Vagina (tissue), 2 donors: ENCODE data around the gene SAYSD1.

Source experiments
- CTCF ChIP-seq, 3 experiments: fragments of 450-650 bp in 2 of 3; fragments of 200-600 bp in 1 of 3; sonication (generic) in 1 of 3; IDR thresholded peaks; one replicate each; pipeline ENCODE4 v1.5.1; 2017 to 2019; ENCODE audit warnings: antibody characterized with exemption in 3 of 3, mild to moderate bottlenecking in 2 of 3, moderate library complexity in 2 of 3
- POLR2A ChIP-seq, 2 donors: fragments of 450-650 bp; IDR thresholded peaks; one replicate each; pipeline ENCODE4 v1.6.1; 2017; ENCODE audit warnings: antibody characterized with exemption in 2 of 2, mild to moderate bottlenecking in 2 of 2, moderate library complexity in 2 of 2
- POLR2AphosphoS5 ChIP-seq, 2 donors: sonication (generic); formaldehyde crosslinking; IDR thresholded peaks; one replicate each; pipeline ENCODE4 v1.9.0; 2017; ENCODE audit warnings: antibody characterized with exemption in 2 of 2, mild to moderate bottlenecking in 2 of 2, low read depth in 1 of 2; ENCODE audit not compliant: insufficient read depth in 1 of 2

GRCh38 chr6:39100358-39100757 lies 14.6 kb downstream of the SAYSD1 start:
- TF ChIP-seq POLR2AphosphoS5 (IDR thresholded peaks at IDR 0.05; ENCODE audit: insufficient read depth in 1 of 2, low read depth in 1 of 2) = no peak
- TF ChIP-seq POLR2A (IDR thresholded peaks at IDR 0.05) = no peak
- TF ChIP-seq CTCF (IDR thresholded peaks at IDR 0.05) = no peak
